Gastroesophageal sphincter (tissue), 3 donors: ENCODE results near the gene EPG5.

ENCODE experiments used
- CTCF ChIP-seq, 4 experiments: fragments of 200-600 bp in 2 of 4; fragments of 450-650 bp in 2 of 4; sonication (generic) in 1 of 4; IDR thresholded peaks; one replicate each; pipeline ENCODE4 v1.5.1; 2017 to 2019; ENCODE audit warnings: antibody characterized with exemption in 4 of 4, mild to moderate bottlenecking in 2 of 4, moderate library complexity in 2 of 4
- EP300 ChIP-seq: sonication (generic); formaldehyde crosslinking; IDR thresholded peaks from one replicate; pipeline ENCODE4 v1.6.1; 2017; ENCODE audit warnings: antibody characterized with exemption, mild to moderate bottlenecking
- POLR2A ChIP-seq, 2 donors: fragments of 450-650 bp; IDR thresholded peaks; one replicate each; pipeline ENCODE4 v1.6.1; 2017; ENCODE audit warnings: antibody characterized with exemption in 2 of 2, mild to moderate bottlenecking in 2 of 2, moderate library complexity in 1 of 2

GRCh38 chr18:45923138-45923537 is 44.0 kb downstream of the EPG5 start:
- TF ChIP-seq POLR2A (IDR thresholded peaks at IDR 0.05): no peak
- no peak for TF ChIP-seq CTCF (IDR thresholded peaks at IDR 0.05)
- TF ChIP-seq EP300: no peak
